ENCODE data around the gene APOL6. TPM values are rescaled to one million over a fixed set of nuclear protein-coding genes. Genes with fewer than 3 reads are reported as not detected.

The APOL6 gene
- total and polyA plus RNA-seq, 2 of the 4 experiments (the other 2 are of a cell fraction): 1.2 to 7.2 TPM

- Histone ChIP-seq H3K4ac (ENCODE audit: low read depth, low read length) (no peak overlapping the region), H3K18ac (ENCODE audit: low read depth, low read length) (no peak overlapping the region), H3K9ac (ENCODE audit: low read depth, low read length) (no peak overlapping the region), H2AFZ (replicated peaks; ENCODE audit: low read length, poor library complexity) (no peak overlapping the region), H3K14ac (replicated peaks; ENCODE audit: low read depth, low read length) (no peak overlapping the region), H2BK15ac (ENCODE audit: low read depth, low read length) (no peak overlapping the region), H3K9me1 (ENCODE audit: insufficient read depth, low read length) (peaks cover 3% of the 10 kb centered on the region; the same call in 1 of the 2 replicates), H3K27ac (ENCODE audit: insufficient read depth, low read length) (no peak overlapping the region), H4K20me1 (ENCODE audit: insufficient read depth, low read length) (no peaks in the 10 kb centered on the region), H3K79me1 (ENCODE audit: low read depth in 1 of 2, low read length in 2 of 2) (no peaks in the 10 kb centered on the region), H3K36me3 (ENCODE audit: control insufficient read depth, insufficient read depth, low read length) (no peaks in the 10 kb centered on the region), H4K8ac (ENCODE audit: low read depth in 2 of 2, low read length in 2 of 2) (no peak overlapping the region), H4K5ac (ENCODE audit: low read depth, low read length) (no peak overlapping the region), H2BK120ac (ENCODE audit: low read depth, low read length) (no peak overlapping the region), H3K4me1 (ENCODE audit: control insufficient read depth, insufficient read depth, low read length) (no peaks in the 10 kb centered on the region; the same call in 1 of the 2 replicates), H3K56ac (ENCODE audit: extremely low read depth, insufficient read depth, low read length) (no peak overlapping the region), H3K23ac (ENCODE audit: low read depth, low read length) (no peak overlapping the region), H2BK20ac (ENCODE audit: low read depth, low read length) (no peak overlapping the region), H2BK5ac (ENCODE audit: low read depth, low read length, poor library complexity, severe bottlenecking) (no peak overlapping the region), H4K91ac (ENCODE audit: insufficient read depth, low read depth, low read length) (no peak overlapping the region), H2AK9ac (replicated peaks; ENCODE audit: low read depth, low read length, poor library complexity) (no peak overlapping the region), H3K4me2 (ENCODE audit: low read depth, low read length) (no peak overlapping the region), H3K4me3 (ENCODE audit: insufficient read depth, low read depth, low read length) (no peak overlapping the region), H3K9me3 (ENCODE audit: control insufficient read depth, insufficient read depth, low read length) (no peaks in the 10 kb centered on the region), H2AK5ac (ENCODE audit: low read depth, low read length) (no peak overlapping the region), H3K27me3 (ENCODE audit: control insufficient read depth, insufficient read depth, low read length) (peaks cover 55% of the 10 kb centered on the region)
- 72% methylated on average over 3 of the region's 6 CpGs; no CpG with 5 or more reads in 1 of the 2 experiments for WGBS, 2 experiments (ENCODE audit: extremely low coverage in 2 of 2, insufficient read length in 1 of 2)
- ChIA-PET CTCF (no interaction called here), POLR2A (ENCODE audit: unreplicated experiment) (no interaction called here)
- DNase-seq (no peak), ATAC-seq (ENCODE audit: low read depth) (no peak)
- BruUV-seq (replicated peaks): no TSS peak
- no peak for TF ChIP-seq BHLHE40 (IDR thresholded peaks at IDR 0.05; ENCODE audit: low read depth, low read length)
- TF ChIP-seq RAD21 (IDR thresholded peaks at IDR 0.05; ENCODE audit: low read length): no peak
- no peak for TF ChIP-seq FOS (IDR thresholded peaks at IDR 0.05; ENCODE audit: low read depth, low read length)
- TF ChIP-seq RFX5 (IDR thresholded peaks at IDR 0.05; ENCODE audit: low read depth, low read length): no peak
- no peak for TF ChIP-seq CHD1 (IDR thresholded peaks at IDR 0.05; ENCODE audit: low read depth, low read length)
- in situ Hi-C loops (cut with MboI; ENCODE audit: low sequenced_read_pairs) (no loop called here), intact Hi-C loops (cut with micrococcal nuclease) (no loop called here), dilution Hi-C loops (cut with HindIII; ENCODE audit: low sequenced_read_pairs, unreplicated experiment) (no loop called here)
Observed at GRCh38 chr22:35611200-35611890, 36.9 kb upstream of the APOL6 start.
